ENCODE results near the gene BCAM.

The BCAM gene

GRCh38 chr19:44789943-44790483 lies 18.9 kb upstream of the BCAM start (continued):
- TF ChIP-seq ZNF623 (tag by site-specific recombination; IDR thresholded peaks at IDR 0.05) = no peak
- TF ChIP-seq ZNF138 (tag by site-specific recombination; IDR thresholded peaks at IDR 0.05; ENCODE audit: borderline replicate concordance) = no peak

- TF ChIP-seq ZNF148 (tag by site-specific recombination; IDR thresholded peaks at IDR 0.05; ENCODE audit: borderline replicate concordance) (no peak), ZNF26 (tag by site-specific recombination; IDR thresholded peaks at IDR 0.05) (no peak), KLF16 (tag by site-specific recombination; IDR thresholded peaks at IDR 0.05) (no peak), ZNF302 (tag by site-specific recombination; IDR thresholded peaks at IDR 0.05; ENCODE audit: low read depth) (no peak), WT1 (tag by site-specific recombination; IDR thresholded peaks at IDR 0.05) (no peak), ZNF10 (tag by site-specific recombination; IDR thresholded peaks at IDR 0.05) (no peak), ELK4 (IDR thresholded peaks at IDR 0.05; ENCODE audit: borderline replicate concordance, low read depth, low read length) (no peak), GLI2 (tag by site-specific recombination; IDR thresholded peaks at IDR 0.05; ENCODE audit: borderline replicate concordance, low read depth) (no peak), OVOL3 (tag by site-specific recombination; IDR thresholded peaks at IDR 0.05) (no peak), ZNF433 (tag by site-specific recombination; IDR thresholded peaks at IDR 0.05; ENCODE audit: low read depth) (no peak)
- Histone ChIP-seq H3K4me3 (ENCODE audit: low read depth, low read length) (no peak overlapping the region), H3K27ac (ENCODE audit: extremely low read depth, low read depth, low read length) (no peak overlapping the region), H3K36me3 (ENCODE audit: control insufficient read depth in 2 of 2, insufficient read depth in 1 of 2, low read length in 2 of 2) (no peaks in the 10 kb centered on the region), H3K9me3 (ENCODE audit: control insufficient read depth, insufficient read depth, low read depth, low read length) (no peaks in the 10 kb centered on the region), H3K4me1 (ENCODE audit: control insufficient read depth, insufficient read depth, low read length) (no peaks in the 10 kb centered on the region; the same call in 1 of the 2 replicates)
- ChIA-PET POLR2A (interaction anchor here (0.5 kb wide), 1 partner anchor 242 kb away, joined by 3 read pairs; no protein-coding TSS in a partner anchor), CTCF (interaction anchor here (0.6 to 2.2 kb wide), 4 partner anchors 8 to 52 kb away, joined by 3 to 11 read pairs (median 5); no protein-coding TSS in a partner anchor)
These were observed 16.6 kb upstream of the BCAM start for GRCh38 chr19:44792281-44792680.

- TF ChIP-seq TRIM28 (IDR thresholded peaks at IDR 0.05; ENCODE audit: borderline replicate concordance, low read length) (no peak), ZNF623 (tag by site-specific recombination; IDR thresholded peaks at IDR 0.05) (peak; percentile 91), ZBTB49 (tag by site-specific recombination; IDR thresholded peaks at IDR 0.05; ENCODE audit: low read depth) (no peak), ZNF26 (tag by site-specific recombination; IDR thresholded peaks at IDR 0.05) (no peak), INSM2 (tag by site-specific recombination; IDR thresholded peaks at IDR 0.05) (no peak)
- Histone ChIP-seq H3K9me3 (ENCODE audit: control insufficient read depth, insufficient read depth, low read depth, low read length) (no peaks in the 10 kb centered on the region), H3K27ac (ENCODE audit: extremely low read depth, low read depth, low read length) (no peak overlapping the region), H3K36me3 (ENCODE audit: control insufficient read depth in 2 of 2, insufficient read depth in 1 of 2, low read length in 2 of 2) (no peaks in the 10 kb centered on the region), H3K4me1 (ENCODE audit: control insufficient read depth, insufficient read depth, low read length) (no peaks in the 10 kb centered on the region; the same call in 1 of the 2 replicates), H3K4me3 (ENCODE audit: low read depth, low read length) (no peak overlapping the region)
- ChIA-PET CTCF (interaction anchor here (0.8 to 2.8 kb wide), 5 partner anchors 10 to 71 kb away, joined by 3 to 22 read pairs (median 5); partner anchors contain the start of gene NECTIN2), POLR2A (interaction anchor here (0.7 kb wide), 2 partner anchors 164 to 1257 kb away, joined by 3 to 4 read pairs; no protein-coding TSS in a partner anchor)
These were observed 14.3 kb upstream of the BCAM start for GRCh38 chr19:44794610-44795009.

Measured in HEK293 (cell line).